ENCODE results near the gene OSTN. TPM values are rescaled to one million over a fixed set of nuclear protein-coding genes. Genes with fewer than 3 reads are reported as not detected.
"Not testable (repeated sequence)": the region's sequence is repeated elsewhere in the genome, so short reads cannot be mapped to it uniquely, and the experiment has no call there.

The OSTN gene
- polyA plus RNA-seq (ENCODE audit: insufficient read length in 4 of 4), result 10 to 100 TPM in 3 of 4 donors, 1 to 10 TPM in 1; 9.4 to 17.9 (median 12.1) TPM

- no peak for DNase-seq (ENCODE audit: low read depth in 4 of 4, low spot score in 3 of 4)
These were observed at the start of gene OSTN for GRCh38 chr3:191198932-191199331. TSS of gene OSTN (plus strand) at chr3:191199241. CDS start at chr3:191212533, 13,292 bp downstream.

GRCh38 chr3:191151653-191152052, 47.4 kb upstream of the OSTN start:
- no peak for DNase-seq (ENCODE audit: low read depth in 4 of 4, low spot score in 3 of 4)

- DNase-seq (ENCODE audit: low read depth in 4 of 4, low spot score in 3 of 4), result no peak
These were observed 44.2 kb upstream of the OSTN start for GRCh38 chr3:191154827-191155226.

- no peak for DNase-seq (ENCODE audit: low read depth in 4 of 4, low spot score in 3 of 4)
These were observed 40.8 kb upstream of the OSTN start for GRCh38 chr3:191158247-191158646.

- DNase-seq (ENCODE audit: low read depth in 4 of 4, low spot score in 3 of 4), result no peak
These were observed 40.2 kb upstream of the OSTN start for GRCh38 chr3:191158815-191159214.

- no peak for DNase-seq (ENCODE audit: low read depth in 4 of 4, low spot score in 3 of 4)
These were observed 33.2 kb upstream of the OSTN start for GRCh38 chr3:191165802-191166201.

GRCh38 chr3:191166368-191166767, 32.7 kb upstream of the OSTN start:
- DNase-seq (ENCODE audit: low read depth in 4 of 4, low spot score in 3 of 4), result no peak

- DNase-seq (ENCODE audit: low read depth in 4 of 4, low spot score in 3 of 4), result no peak
These were observed 29.5 kb upstream of the OSTN start for GRCh38 chr3:191169566-191169965.

- DNase-seq (ENCODE audit: low read depth in 4 of 4, low spot score in 3 of 4), result no peak
These were observed 28.9 kb upstream of the OSTN start for GRCh38 chr3:191170097-191170496.

GRCh38 chr3:191175102-191175501, 23.9 kb upstream of the OSTN start:
- no peak for DNase-seq (ENCODE audit: low read depth in 4 of 4, low spot score in 3 of 4)

GRCh38 chr3:191176038-191176785, 22.8 kb upstream of the OSTN start:
- DNase-seq (ENCODE audit: low read depth in 4 of 4, low spot score in 3 of 4), result no peak

GRCh38 chr3:191185382-191185781, 13.7 kb upstream of the OSTN start:
- not testable (repeated sequence) for DNase-seq (ENCODE audit: low read depth in 4 of 4, low spot score in 3 of 4)

- DNase-seq (ENCODE audit: low read depth in 4 of 4, low spot score in 3 of 4), result not testable (repeated sequence)
These were observed 10.8 kb upstream of the OSTN start for GRCh38 chr3:191188246-191188645.

GRCh38 chr3:191192270-191192669, 6.8 kb upstream of the OSTN start:
- not testable (repeated sequence) for DNase-seq (ENCODE audit: low read depth in 4 of 4, low spot score in 3 of 4)

- no peak for DNase-seq (ENCODE audit: low read depth in 4 of 4, low spot score in 3 of 4)
These were observed 6.1 kb upstream of the OSTN start for GRCh38 chr3:191192941-191193340.

- DNase-seq (ENCODE audit: low read depth in 4 of 4, low spot score in 3 of 4), result no peak
These were observed 1.2 kb upstream of the OSTN start for GRCh38 chr3:191197761-191198306.

GRCh38 chr3:191198480-191198879, 561 bp upstream of the OSTN start:
- no peak for DNase-seq (ENCODE audit: low read depth in 4 of 4, low spot score in 3 of 4)

GRCh38 chr3:191210032-191210431, 11.0 kb downstream of the OSTN start:
- DNase-seq (ENCODE audit: low read depth in 4 of 4, low spot score in 3 of 4), result no peak

- DNase-seq (ENCODE audit: low read depth in 4 of 4, low spot score in 3 of 4), result no peak
These were observed 17.5 kb downstream of the OSTN start for GRCh38 chr3:191216510-191216909.

GRCh38 chr3:191217301-191217700, 18.3 kb downstream of the OSTN start:
- no peak for DNase-seq (ENCODE audit: low read depth in 4 of 4, low spot score in 3 of 4)

GRCh38 chr3:191220908-191221307, 21.9 kb downstream of the OSTN start:
- DNase-seq (ENCODE audit: low read depth in 4 of 4, low spot score in 3 of 4), result no peak

- DNase-seq (ENCODE audit: low read depth in 4 of 4, low spot score in 3 of 4), result no peak
These were observed 22.6 kb downstream of the OSTN start for GRCh38 chr3:191221638-191222037.
